ENCODE data around the gene TRAF3.
"Not testable (repeated sequence)": the region's sequence is repeated elsewhere in the genome, so short reads cannot be mapped to it uniquely, and the experiment has no call there.

Gene TRAF3

GRCh38 chr14:102822311-102822863 is 45.1 kb downstream of the TRAF3 start:
- TF ChIP-seq, protein P1, sequence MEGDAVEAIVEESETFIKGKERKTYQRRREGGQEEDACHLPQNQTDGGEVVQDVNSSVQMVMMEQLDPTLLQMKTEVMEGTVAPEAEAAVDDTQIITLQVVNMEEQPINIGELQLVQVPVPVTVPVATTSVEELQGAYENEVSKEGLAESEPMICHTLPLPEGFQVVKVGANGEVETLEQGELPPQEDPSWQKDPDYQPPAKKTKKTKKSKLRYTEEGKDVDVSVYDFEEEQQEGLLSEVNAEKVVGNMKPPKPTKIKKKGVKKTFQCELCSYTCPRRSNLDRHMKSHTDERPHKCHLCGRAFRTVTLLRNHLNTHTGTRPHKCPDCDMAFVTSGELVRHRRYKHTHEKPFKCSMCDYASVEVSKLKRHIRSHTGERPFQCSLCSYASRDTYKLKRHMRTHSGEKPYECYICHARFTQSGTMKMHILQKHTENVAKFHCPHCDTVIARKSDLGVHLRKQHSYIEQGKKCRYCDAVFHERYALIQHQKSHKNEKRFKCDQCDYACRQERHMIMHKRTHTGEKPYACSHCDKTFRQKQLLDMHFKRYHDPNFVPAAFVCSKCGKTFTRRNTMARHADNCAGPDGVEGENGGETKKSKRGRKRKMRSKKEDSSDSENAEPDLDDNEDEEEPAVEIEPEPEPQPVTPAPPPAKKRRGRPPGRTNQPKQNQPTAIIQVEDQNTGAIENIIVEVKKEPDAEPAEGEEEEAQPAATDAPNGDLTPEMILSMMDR (IDR thresholded peaks at IDR 0.05; ENCODE audit: low read depth, low read length) = no peak
- no peak overlapping the region for H3K4me3 ChIP-seq (ENCODE audit: low read depth, low read length)

DNA sequence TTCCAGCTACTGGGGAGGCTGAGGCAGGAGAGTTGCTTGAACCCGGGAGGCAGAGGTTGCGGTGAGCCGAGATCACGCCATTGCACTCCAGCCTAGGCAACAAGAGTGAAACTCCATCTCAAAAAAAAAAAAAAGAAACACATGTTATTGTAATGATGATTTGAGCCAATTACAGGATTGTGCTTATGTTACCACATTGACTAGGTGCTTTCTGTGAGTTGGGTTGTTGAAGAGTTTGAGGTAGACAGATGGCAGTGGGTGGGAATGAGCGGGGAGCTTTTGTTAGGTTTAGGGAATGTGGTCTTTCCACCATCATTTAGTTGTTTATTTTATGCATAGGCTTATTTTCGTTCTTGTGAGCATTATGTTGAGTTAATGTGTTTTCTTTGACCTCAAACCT is 45.6 kb downstream of the TRAF3 start:
- H3K4me3 ChIP-seq (ENCODE audit: low read depth, low read length) = not testable (repeated sequence)

DNA sequence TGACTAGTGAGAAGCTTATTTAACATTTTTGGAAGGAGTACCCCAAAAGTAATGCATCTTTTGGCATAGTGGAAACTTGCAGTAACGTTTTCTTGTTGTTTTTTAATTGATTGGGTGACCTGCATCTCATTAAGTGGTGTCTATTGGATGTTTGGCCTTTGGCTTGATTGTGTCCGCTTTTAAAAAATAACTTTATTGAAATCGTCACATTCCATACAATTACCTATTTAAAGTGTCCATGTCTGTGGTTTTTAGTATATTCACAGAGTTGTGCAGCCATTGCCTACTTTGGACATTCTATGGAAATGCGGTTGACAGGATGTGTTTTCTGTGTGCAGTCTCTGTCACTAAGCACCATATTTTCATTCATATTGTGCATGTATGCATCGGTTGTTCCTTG is 46.3 kb downstream of the TRAF3 start:
- TF ChIP-seq, protein P1 (IDR thresholded peaks at IDR 0.05; ENCODE audit: low read depth, low read length) = no peak
- H3K4me3 ChIP-seq (ENCODE audit: low read depth, low read length) = no peak overlapping the region

DNA sequence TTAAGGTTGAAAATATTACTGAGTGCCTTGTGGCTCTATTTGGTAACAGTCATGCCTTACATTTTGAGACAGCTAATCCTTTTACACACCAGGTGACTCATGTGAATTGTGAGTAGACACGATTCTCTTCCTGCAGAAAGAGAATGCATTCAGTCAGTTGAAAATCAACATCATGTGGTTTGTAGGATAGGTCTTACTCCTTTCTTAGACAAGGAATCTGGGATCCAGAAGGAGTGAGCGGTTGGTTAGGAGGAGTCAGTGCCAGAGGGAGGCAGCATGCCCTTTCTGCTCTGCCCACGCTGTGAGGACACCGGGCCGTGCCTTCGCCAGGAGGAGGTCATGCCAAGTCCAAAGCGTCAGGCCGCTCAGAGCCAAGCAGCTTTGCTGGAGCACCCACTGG is 47.6 kb downstream of the TRAF3 start:
- H3K4me3 ChIP-seq (ENCODE audit: low read depth, low read length) = no peak overlapping the region

DNA sequence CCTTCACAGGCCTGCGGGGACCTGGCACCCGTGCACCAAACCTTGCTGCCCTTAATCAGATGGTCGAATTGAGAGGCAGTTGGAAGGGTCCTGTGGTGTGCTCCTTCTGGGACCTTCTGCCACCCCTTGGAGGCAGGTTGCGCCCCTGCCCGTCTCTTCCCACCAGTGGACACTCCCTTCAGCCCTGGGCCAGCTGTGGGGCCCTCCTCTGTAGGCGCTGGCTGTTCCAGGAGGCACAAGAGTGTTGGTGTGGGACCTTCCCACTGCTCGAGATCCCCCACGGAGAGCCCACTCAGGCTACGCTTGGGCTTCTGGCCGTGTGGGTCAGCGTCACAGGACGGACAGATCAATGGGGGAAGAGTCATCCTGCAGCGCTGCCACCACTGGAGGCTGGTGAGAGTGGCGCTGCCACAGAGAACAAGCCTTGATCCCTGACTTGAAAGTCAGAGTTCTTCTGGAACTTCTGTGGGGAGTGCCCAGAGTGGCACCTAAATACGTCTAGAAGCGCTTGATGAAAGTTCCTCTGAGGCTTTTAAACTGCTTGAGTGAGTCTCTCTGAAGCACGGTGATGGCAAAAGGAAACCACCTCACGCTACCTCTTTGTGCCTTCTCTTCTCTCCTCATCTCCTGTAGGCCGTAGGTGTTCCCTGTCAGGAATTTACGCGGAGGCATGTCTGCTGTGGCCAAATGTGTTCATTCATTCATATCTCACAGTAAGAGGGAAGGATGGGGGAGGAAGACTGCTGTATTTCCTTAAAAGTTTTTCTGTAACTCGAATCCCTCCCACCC is 48.3 kb downstream of the TRAF3 start:
- TF ChIP-seq, protein P1 (IDR thresholded peaks at IDR 0.05; ENCODE audit: low read depth, low read length) = no peak
- no peak overlapping the region for H3K4me3 ChIP-seq (ENCODE audit: low read depth, low read length)

More for the DNA sequence above, 47.6 kb downstream of the TRAF3 start:
- TF ChIP-seq, protein P1 (IDR thresholded peaks at IDR 0.05; ENCODE audit: low read depth, low read length) = no peak

GRCh38 chr14:102826161-102826560 is 48.9 kb downstream of the TRAF3 start:
- TF ChIP-seq, protein P1 (IDR thresholded peaks at IDR 0.05; ENCODE audit: low read depth, low read length) = no peak
- no peak overlapping the region for H3K4me3 ChIP-seq (ENCODE audit: low read depth, low read length)

GRCh38 chr14:102826751-102827675 is 49.8 kb downstream of the TRAF3 start:
- H3K4me3 ChIP-seq (ENCODE audit: low read depth, low read length) = no peak overlapping the region
- TF ChIP-seq, protein P1 (IDR thresholded peaks at IDR 0.05; ENCODE audit: low read depth, low read length) = no peak

All from WI38 (cell line).